ENCODE data around the gene SPECC1L.

Gene SPECC1L

DNA sequence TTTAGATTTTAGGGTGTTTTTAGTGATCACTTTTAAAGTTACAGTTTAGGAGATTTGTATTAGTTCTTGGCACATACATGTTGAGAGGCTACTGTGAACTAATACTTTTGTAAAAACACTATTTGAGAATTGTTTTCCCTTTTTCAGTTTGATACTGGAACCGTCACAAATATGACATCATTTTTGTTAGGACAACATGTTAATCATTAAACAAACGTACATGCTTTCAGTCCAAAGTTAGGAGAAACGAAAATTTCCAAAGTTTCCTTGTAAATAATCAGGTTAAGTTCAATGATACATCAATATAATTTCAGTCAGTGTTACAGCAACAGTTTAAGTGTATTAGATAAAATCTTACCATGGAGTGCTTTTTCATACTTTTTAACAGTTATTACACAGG lies 53.1 kb downstream of the SPECC1L start:
- DNase-seq, result no peak

GRCh38 chr22:24324137-24324536 lies 53.5 kb downstream of the SPECC1L start:
- no peak for DNase-seq

- no peak for DNase-seq
These were observed 54.6 kb downstream of the SPECC1L start for GRCh38 chr22:24325105-24325757.

GRCh38 chr22:24326266-24326665 lies 55.6 kb downstream of the SPECC1L start:
- no peak for DNase-seq

- DNase-seq, result no peak
These were observed 57.2 kb downstream of the SPECC1L start for GRCh38 chr22:24327832-24328231.

GRCh38 chr22:24329453-24329852 lies 58.8 kb downstream of the SPECC1L start:
- DNase-seq, result no peak

- DNase-seq, result no peak
These were observed 60.0 kb downstream of the SPECC1L start for GRCh38 chr22:24330636-24331035.

DNA sequence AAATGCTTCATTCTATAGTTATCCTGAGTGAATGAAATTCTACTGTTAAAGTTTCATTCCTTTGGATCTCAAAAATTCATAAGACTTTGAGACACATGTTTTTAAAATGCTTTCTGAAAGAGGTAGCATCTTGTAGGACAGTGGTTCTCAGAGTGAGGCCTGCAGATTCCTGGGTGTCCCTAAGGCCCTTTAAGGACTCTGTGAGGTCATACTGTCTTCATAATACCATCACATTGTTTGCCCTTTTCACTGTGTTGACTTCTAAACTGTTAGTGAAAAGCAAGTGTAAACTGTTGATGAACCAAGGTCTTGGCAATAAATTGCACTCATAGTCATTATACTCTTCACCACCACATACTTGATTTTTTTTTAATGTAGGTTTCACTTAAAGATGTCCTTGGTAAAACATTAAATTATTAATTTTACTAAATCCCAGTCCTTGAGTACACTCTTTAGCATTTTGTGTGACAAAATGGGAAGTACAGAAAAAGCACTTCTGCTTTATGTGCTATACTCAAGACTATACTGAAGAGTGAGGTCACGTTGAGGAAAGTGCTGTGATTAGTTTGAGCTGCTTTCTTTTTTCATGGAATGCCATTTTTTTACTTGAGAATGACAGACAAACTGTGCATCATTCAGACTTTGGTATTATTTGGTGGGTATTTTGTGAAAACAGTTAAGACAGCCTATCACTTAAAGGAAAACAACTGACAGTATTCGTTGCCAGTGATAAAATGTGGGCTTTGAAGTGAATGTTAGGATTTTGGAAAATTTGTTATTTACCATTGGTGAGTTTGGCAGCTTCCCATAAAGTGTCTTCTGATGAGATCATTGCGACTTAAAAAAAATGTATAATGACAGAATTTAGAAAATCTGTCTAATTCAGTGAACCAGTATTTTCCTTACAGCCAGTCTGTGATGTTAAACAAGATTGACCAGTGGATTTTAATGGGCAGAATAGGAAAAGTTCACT lies 61.1 kb downstream of the SPECC1L start:
- no peak for DNase-seq

DNA sequence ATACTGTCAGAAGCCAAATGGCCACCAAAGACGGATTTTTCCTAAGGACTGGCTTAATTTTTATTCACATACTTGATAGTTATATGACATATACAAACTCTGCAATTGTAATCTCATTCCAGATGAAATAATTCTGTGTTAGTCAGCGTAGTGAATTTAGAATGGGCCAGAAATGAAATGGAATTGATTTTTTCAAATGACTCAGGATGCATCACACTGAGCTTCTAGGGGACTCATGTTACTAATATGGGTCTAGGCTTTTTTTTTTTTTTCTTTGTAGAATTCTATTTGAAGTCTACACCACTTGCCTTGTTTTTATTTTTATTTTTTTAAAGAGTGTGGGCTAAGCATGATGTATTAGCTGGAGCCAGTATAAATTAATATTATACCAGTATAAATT lies 62.7 kb downstream of the SPECC1L start:
- no peak for DNase-seq

GRCh38 chr22:24335496-24335895 lies 64.9 kb downstream of the SPECC1L start:
- DNase-seq, result no peak

GRCh38 chr22:24337894-24338645 lies 67.4 kb downstream of the SPECC1L start:
- no peak for DNase-seq

DNA sequence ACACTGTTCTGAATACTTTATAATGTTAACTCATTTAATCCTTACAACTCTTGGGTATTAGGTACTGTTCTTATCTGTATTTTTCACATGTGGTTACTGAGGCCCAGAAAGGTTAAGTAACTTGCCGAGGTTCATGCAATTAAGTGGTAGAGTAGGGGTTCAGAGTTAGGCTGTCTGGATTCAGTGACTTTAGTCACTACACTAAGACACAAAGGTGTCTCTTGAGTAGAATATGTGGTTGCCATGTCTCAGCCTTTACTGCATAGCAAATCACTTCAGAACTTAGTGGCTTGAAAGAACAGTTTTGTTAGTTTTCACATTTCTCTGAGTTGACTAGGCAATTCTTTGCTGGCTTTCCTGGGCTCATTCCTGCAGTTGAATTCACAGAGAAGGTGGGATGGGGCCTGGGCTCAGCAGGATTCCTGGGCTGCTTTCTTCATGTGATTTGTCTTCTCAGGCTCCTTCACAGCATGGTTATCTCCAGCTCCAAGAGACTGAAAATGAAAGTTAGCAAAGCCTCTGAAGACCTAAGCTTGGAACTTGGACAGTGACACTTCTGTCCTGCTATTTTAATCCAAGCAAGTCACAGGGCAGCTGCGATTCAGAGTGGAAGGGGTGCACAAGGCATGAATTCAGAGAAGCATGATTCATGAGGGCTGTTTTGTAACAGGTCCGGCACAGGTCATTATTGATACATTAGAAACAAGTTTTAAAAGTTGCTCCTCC lies 68.3 kb downstream of the SPECC1L start:
- DNase-seq, result no peak

DNA sequence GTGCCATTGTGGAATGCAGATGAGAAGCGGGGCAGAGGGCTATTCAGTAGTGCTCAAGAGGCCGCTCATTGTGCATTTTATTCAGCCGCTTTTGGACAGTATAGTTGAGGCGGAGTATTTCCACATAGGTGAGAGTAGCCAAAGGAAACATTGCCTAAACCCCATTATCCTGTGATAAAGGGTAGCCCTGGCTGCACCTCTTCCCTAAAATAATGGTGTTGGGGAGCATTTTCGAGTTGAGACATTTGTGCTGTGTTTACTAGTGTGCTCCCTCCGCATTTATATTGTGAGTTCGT lies 68.8 kb downstream of the SPECC1L start:
- no peak for DNase-seq

GRCh38 chr22:24341627-24342026 lies 71.0 kb downstream of the SPECC1L start:
- no peak for DNase-seq

- no peak for DNase-seq
These were observed 80.0 kb downstream of the SPECC1L start for GRCh38 chr22:24350627-24351026.

DNA sequence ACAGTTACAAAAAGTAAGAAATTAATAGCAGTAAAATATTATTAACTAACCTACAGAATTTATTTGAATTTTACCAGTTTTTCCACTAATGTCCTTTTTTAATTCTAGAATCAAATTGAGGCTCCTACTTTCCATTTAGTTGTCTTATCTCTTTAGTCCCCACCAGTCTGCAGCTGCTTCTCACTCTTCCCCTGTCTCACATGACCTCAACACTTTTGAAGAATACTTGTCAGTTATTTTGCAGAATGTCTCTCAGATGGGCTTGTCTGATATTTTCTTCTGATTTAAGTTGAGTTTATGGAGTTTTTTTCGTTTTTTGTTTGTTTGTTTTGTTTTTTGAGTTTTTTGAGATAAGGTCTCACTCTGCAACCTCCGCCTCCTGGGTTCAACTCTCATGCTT lies 82.5 kb downstream of the SPECC1L start:
- DNase-seq, result no peak

GRCh38 chr22:24355574-24355973 lies 84.9 kb downstream of the SPECC1L start:
- DNase-seq, result no peak

GRCh38 chr22:24357547-24357946 lies 86.9 kb downstream of the SPECC1L start:
- DNase-seq, result no peak

DNA sequence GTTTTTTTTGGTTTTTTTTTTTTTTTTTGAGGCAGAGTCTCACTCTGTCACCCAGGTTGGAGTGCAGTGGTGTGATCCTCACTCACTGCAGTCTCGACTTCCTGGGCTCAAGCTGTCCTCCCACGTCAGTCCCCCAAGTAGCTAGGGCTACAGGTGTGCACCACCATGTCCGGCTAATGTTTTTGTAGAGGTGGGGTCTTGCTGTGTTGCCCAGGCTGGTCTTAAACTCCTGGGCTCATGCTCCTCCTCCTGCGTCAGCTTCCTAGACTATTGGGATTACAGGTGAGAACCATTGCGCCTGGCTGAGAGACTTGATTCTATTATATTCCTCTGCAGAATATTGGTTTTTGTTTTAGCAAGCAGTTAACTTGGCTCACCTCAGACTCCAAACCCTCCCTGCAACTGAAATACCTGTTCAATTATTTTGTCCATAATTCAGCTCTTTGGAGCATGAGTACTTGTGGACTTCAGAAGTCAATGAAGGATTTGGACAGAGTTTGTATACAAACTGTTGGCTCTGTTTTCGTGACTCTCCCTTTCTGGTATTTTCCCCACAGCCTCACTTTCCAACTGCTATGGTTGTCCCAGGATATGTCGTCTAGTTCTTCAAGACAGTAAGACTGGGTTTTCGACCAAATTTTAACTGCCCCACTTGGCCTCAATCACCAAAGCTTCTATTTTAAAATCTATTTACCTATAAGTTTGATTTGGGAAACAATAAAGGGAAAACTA lies 87.6 kb downstream of the SPECC1L start:
- DNase-seq, result no peak

DNA sequence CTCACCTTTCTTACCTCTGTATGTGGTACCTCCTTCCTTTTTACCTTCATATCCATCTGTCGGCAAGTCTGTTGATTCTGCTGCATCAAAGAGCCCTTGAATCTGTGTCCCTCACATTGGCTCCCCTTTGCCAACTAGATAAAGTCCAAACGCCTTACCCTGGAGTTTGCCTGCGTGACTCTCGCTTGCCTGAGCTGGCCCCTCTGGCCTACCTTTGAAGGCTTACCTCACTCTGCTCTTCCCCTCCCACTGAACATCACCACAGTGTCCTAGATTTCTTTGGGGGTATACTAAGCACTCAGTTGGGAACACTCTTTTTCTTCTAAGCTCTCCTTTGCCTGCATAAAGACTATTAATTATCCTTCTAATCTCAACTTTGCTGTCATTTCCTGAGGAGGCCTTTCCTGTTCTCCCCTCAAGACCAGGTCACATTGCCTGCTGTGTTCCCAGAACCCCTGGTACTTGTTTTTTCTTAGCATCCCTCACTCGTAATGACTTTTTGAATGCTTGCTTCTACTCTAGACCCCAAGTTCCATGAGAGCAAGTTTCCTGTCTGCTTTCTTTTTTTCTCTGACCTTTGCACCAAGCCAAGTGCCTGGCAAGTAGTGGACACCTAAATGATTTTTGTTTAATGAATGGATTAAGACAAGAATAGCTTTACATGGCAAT lies 89.0 kb downstream of the SPECC1L start:
- DNase-seq, result no peak

GRCh38 chr22:24361976-24362646 lies 91.5 kb downstream of the SPECC1L start:
- DNase-seq, result no peak

All from activated CD4-positive, CD25-positive, alpha-beta regulatory T cell (primary cell).